ENCODE data around the gene PANK2.

DNA sequence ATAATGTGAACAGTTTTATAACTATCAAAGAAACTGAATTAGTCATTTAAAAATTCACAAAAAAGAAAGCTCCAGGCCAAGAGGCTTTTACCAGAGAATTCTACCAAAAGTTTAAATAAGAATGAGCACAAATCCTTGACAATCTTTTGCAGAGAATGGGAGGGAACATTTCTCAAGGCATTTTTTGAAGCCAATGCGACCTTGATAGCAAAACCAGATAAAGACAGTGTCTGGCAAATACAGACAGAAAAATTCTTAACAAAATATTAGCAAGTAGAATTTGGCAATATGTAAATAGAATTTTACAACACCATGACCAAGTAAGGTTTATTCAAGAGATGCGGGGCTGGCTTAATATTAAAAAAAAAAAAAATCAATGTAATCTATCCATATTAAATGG, 84.5 kb downstream of the PANK2 start:
- TF ChIP-seq, protein P1, sequence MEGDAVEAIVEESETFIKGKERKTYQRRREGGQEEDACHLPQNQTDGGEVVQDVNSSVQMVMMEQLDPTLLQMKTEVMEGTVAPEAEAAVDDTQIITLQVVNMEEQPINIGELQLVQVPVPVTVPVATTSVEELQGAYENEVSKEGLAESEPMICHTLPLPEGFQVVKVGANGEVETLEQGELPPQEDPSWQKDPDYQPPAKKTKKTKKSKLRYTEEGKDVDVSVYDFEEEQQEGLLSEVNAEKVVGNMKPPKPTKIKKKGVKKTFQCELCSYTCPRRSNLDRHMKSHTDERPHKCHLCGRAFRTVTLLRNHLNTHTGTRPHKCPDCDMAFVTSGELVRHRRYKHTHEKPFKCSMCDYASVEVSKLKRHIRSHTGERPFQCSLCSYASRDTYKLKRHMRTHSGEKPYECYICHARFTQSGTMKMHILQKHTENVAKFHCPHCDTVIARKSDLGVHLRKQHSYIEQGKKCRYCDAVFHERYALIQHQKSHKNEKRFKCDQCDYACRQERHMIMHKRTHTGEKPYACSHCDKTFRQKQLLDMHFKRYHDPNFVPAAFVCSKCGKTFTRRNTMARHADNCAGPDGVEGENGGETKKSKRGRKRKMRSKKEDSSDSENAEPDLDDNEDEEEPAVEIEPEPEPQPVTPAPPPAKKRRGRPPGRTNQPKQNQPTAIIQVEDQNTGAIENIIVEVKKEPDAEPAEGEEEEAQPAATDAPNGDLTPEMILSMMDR (conservative IDR thresholded peaks at IDR 0.05): no peak
- no peak for TF ChIP-seq ZFX (IDR thresholded peaks at IDR 0.05)
